HCT116 (cell line): Measurements from ENCODE around the gene DDI2.
"Not testable (repeated sequence)": the region's sequence is repeated elsewhere in the genome, so short reads cannot be mapped to it uniquely, and the experiment has no call there.

Experiments
- EGR1 ChIP-seq: IDR thresholded peaks from 2 replicates; pipeline ENCODE4 v1.6.1; 2012; ENCODE audit warnings: low read depth
- EZH2 ChIP-seq: fragments of 200-600 bp; sonication (generic); IDR thresholded peaks from 2 replicates; pipeline ENCODE4 v1.6.1; 2017; ENCODE audit warnings: antibody characterized with exemption, mixed run types
- TCF7L2 ChIP-seq: IDR thresholded peaks from 2 replicates; pipeline ENCODE4 v1.7.0; 2011; ENCODE audit warnings: borderline replicate concordance, inconsistent platforms; ENCODE audit not compliant: insufficient read depth, insufficient read length; ENCODE audit errors: extremely low read depth
- TF ChIP-seq, protein P1 (sequence below), 3 experiments: fragments of 200-600 bp in 1 of 3; sonication (generic) in 1 of 3; IDR thresholded peaks in 2 of 3; conservative IDR thresholded peaks in 1 of 3; 2 replicates each; pipeline ENCODE4 v1.5.1; 2012 to 2017; ENCODE audit warnings: low read depth in 2 of 3, low read length in 2 of 3, antibody characterized with exemption in 1 of 3, borderline replicate concordance in 1 of 3, control low read depth in 1 of 3, mild to moderate bottlenecking in 1 of 3, mixed read lengths in 1 of 3, mixed run types in 1 of 3, moderate library complexity in 1 of 3; ENCODE audit not compliant: insufficient read depth in 1 of 3

DNA sequence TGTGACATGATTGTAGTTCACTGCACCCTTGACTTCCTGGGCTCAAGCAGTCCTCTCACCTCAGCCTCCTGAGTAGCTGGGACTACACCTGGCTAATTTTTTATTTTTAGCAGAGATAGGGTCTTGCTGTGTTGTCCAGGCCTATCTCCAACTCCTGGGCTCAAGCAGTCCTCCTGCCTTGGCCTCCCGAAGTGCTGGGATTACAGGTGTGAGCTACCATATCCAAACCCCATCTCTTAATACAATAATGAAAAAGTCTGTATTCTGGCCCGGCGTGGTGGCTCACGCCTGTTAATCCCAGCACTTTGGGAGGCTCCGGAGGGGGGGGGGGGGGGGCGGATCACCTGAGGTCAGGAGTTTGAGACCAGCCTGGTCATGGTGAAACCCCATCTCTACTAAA is 34.9 kb downstream of the DDI2 start:
- TF ChIP-seq, protein P1, sequence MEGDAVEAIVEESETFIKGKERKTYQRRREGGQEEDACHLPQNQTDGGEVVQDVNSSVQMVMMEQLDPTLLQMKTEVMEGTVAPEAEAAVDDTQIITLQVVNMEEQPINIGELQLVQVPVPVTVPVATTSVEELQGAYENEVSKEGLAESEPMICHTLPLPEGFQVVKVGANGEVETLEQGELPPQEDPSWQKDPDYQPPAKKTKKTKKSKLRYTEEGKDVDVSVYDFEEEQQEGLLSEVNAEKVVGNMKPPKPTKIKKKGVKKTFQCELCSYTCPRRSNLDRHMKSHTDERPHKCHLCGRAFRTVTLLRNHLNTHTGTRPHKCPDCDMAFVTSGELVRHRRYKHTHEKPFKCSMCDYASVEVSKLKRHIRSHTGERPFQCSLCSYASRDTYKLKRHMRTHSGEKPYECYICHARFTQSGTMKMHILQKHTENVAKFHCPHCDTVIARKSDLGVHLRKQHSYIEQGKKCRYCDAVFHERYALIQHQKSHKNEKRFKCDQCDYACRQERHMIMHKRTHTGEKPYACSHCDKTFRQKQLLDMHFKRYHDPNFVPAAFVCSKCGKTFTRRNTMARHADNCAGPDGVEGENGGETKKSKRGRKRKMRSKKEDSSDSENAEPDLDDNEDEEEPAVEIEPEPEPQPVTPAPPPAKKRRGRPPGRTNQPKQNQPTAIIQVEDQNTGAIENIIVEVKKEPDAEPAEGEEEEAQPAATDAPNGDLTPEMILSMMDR (IDR thresholded peaks at IDR 0.05 in 2 of 3, conservative IDR thresholded peaks at IDR 0.05 in 1 of 3; ENCODE audit: borderline replicate concordance in 1 of 3, insufficient read depth in 1 of 3, low read depth in 2 of 3, low read length in 2 of 3): not testable (repeated sequence)
- not testable (repeated sequence) for TF ChIP-seq TCF7L2, EGR1, EZH2
